RWPE1 (cell line): ENCODE measurements around the gene SNX20.

Source experiments
- CTCF ChIA-PET: fragments of 350-600 bp; sonication (Branson Sonifier 250); formaldehyde crosslinking; extraction: SDS; loops from one replicate; lab custom pipeline; 2021; lab: Yijun Ruan, JAX
- POLR2A ChIA-PET: fragments of 400-600 bp; formaldehyde crosslinking; extraction: SDS; loops from one replicate; lab custom pipeline; 2020; ENCODE audit warnings: antibody characterized with exemption; ENCODE audit not compliant: low non-redundant PET; lab: Yijun Ruan, JAX
- DNase-seq: peaks from one replicate; pipeline ENCODE4 v3.0.0; 2012; ENCODE audit warnings: low spot score
- H3K27ac ChIP-seq: fragments of 450-650 bp; 2 replicates; pipeline ENCODE4 v1.5.1; 2017
- CTCF ChIP-seq: fragments of 450-650 bp; conservative IDR thresholded peaks from 2 replicates; pipeline ENCODE4 v1.5.1; 2017; ENCODE audit warnings: low read depth, mild to moderate bottlenecking

Gene SNX20

GRCh38 chr16:50635505-50636392, 45.4 kb downstream of the SNX20 start:
- CTCF ChIA-PET = interaction anchor here (0.6 kb wide), 2 partner anchors 305 to 647 kb away, joined by 3 read pairs; no protein-coding TSS in a partner anchor
- no peak for DNase-seq
- TF ChIP-seq CTCF = no peak
- no peak overlapping the region for H3K27ac ChIP-seq
- POLR2A ChIA-PET = no interaction called here

- ChIA-PET CTCF (interaction anchor here (0.6 kb wide), 2 partner anchors 305 to 647 kb away, joined by 3 read pairs; no protein-coding TSS in a partner anchor), POLR2A (no interaction called here)
- no peak for DNase-seq
- H3K27ac ChIP-seq = no peak overlapping the region
- no peak for TF ChIP-seq CTCF
Observed at GRCh38 chr16:50634947-50635346, 46.2 kb downstream of the SNX20 start.

- ChIA-PET CTCF (interaction anchor here (0.6 kb wide), 1 partner anchor 43 kb away, joined by 3 read pairs; no protein-coding TSS in a partner anchor), POLR2A (no interaction called here)
- H3K27ac ChIP-seq = no peak overlapping the region
- no peak for TF ChIP-seq CTCF
- DNase-seq = no peak
Observed at GRCh38 chr16:50634090-50634489, 47.0 kb downstream of the SNX20 start.

GRCh38 chr16:50632927-50633800, 47.9 kb downstream of the SNX20 start:
- no peak for TF ChIP-seq CTCF
- CTCF ChIA-PET = no interaction called here
- no peak overlapping the region for H3K27ac ChIP-seq
- DNase-seq = no peak
- POLR2A ChIA-PET = no interaction called here

GRCh38 chr16:50631985-50632576, 49.0 kb downstream of the SNX20 start:
- CTCF ChIA-PET = no interaction called here
- TF ChIP-seq CTCF = no peak
- H3K27ac ChIP-seq = no peak overlapping the region

More at GRCh38 chr16:50631985-50632576, 49.0 kb downstream of the SNX20 start:
- POLR2A ChIA-PET = no interaction called here
- no peak for DNase-seq
